Esophagus muscularis mucosa (tissue), 4 donors: ENCODE measurements around the gene P2RY6.

Experiments used
- CTCF ChIP-seq, 3 experiments: fragments of 200-600 bp in 2 of 3; fragments of 450-650 bp in 1 of 3; sonication (generic) in 2 of 3; IDR thresholded peaks; one replicate each; pipeline ENCODE4 v1.5.1; 2017 to 2019; ENCODE audit warnings: antibody characterized with exemption in 3 of 3, mild to moderate bottlenecking in 2 of 3, moderate library complexity in 1 of 3
- EP300 ChIP-seq: sonication (generic); formaldehyde crosslinking; IDR thresholded peaks from one replicate; pipeline ENCODE4 v1.6.1; 2017; ENCODE audit warnings: antibody characterized with exemption
- POLR2A ChIP-seq: fragments of 450-650 bp; IDR thresholded peaks from one replicate; pipeline ENCODE4 v1.6.1; 2017; ENCODE audit warnings: antibody characterized with exemption, moderate library complexity, mild to moderate bottlenecking, low read depth

- no peak for TF ChIP-seq CTCF (IDR thresholded peaks at IDR 0.05)
- TF ChIP-seq POLR2A = no peak
- TF ChIP-seq EP300 = no peak
Observed at GRCh38 chr11:73272680-73273038, 521 bp downstream of the P2RY6 start.
